Measurements from ENCODE around the gene LACRT. TPM values are rescaled to one million over a fixed set of nuclear protein-coding genes. Genes with fewer than 3 reads are reported as not detected.

LACRT gene
- total RNA-seq, 1 donor from 2014 or later: not detected

DNA sequence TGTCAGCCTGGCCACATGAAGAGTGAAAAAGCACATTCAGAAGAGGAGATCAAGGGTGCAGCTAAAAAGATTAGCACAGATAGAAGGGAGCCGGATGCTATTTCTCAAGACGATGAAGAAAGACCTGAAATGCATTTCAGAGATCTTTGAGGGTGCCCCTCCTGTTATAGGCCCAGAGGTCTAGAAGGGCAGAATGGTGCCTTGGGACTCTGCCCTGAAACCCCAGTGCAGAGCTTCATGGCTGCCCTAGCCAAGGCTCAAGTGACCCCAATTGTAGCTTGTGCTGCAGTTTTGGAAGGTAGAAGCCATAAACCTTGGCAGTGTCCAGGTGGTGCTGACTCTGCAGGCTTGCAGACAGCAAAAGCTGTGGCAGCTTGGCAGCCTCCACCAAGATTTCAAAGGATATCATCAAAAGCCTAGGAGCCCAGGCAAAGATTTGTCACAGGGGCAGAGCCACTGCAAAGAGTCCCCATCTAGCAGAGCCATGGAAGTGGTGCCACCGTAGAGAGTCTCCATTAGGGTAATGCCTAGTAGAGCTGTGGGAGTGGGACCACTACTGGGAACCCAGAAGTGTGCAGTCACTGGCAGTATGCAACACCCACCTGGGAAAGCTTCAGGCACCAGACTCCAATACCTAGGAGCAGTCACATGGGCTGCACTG lies 6.4 kb downstream of the LACRT start:
- no peak for DNase-seq (ENCODE audit: low spot score)
- intact Hi-C loops (cut with micrococcal nuclease): no loop called here
- Mint-ChIP-seq H3K27ac (no peak overlapping the region), H3K4me3 (ENCODE audit: low read depth) (no peak overlapping the region), H3K9me3 (peaks cover 18% of the 10 kb centered on the region), H3K27me3 (ENCODE audit: low read depth) (peaks cover 23% of the 10 kb centered on the region), H3K36me3 (ENCODE audit: low read depth) (no peaks in the 10 kb centered on the region), H3K4me1 (ENCODE audit: low read depth) (no peaks in the 10 kb centered on the region)

DNA sequence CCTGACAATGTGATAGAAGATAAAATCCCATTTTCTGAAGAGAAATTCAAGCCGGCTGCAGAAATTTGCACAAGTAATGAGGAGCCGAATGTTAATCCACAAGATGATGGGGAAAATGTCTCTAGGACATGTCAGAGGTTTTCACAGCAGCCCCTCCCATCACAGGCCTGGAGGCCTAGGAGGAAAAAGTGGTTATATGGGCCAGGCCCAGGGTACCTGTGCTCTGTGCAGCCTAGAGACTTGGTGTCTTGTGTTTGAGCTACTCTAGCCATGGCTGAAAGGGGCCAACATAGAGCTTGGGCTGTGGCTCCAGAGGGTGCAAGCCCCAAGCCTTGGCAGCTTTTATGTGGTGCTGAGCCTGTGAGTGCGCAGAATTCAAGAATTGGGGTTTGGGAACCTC lies 7.4 kb downstream of the LACRT start:
- Mint-ChIP-seq H3K4me3 (ENCODE audit: low read depth) (no peak overlapping the region), H3K27ac (no peak overlapping the region), H3K36me3 (ENCODE audit: low read depth) (no peaks in the 10 kb centered on the region), H3K4me1 (ENCODE audit: low read depth) (no peaks in the 10 kb centered on the region), H3K27me3 (ENCODE audit: low read depth) (peaks cover 29% of the 10 kb centered on the region), H3K9me3 (peaks cover 18% of the 10 kb centered on the region)
- intact Hi-C loops (cut with micrococcal nuclease): no loop called here
- DNase-seq (ENCODE audit: low spot score): no peak

DNA sequence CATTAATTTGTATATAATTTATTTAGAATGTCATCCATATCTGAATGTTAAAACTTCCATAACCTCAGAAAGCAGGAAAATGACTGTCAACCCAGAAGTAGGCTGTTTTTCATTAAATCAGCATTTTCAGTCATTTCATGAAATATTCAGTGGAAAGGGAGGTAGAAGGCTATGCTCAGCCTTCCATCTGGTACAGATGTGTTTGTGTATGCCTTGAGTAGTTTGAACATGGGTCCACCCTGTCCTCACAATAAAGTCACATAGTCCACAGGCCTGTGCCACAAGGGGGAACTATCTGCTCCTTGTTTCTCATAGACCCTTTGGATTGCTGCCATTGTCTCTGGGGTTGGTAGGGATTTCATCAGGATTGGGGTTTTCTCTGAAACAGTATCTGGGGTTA lies 9.1 kb downstream of the LACRT start:
- intact Hi-C loops (cut with micrococcal nuclease): no loop called here
- Mint-ChIP-seq H3K4me1 (ENCODE audit: low read depth) (no peaks in the 10 kb centered on the region), H3K27me3 (ENCODE audit: low read depth) (peaks cover 36% of the 10 kb centered on the region), H3K9me3 (peaks cover 18% of the 10 kb centered on the region), H3K4me3 (ENCODE audit: low read depth) (no peak overlapping the region), H3K27ac (no peak overlapping the region), H3K36me3 (ENCODE audit: low read depth) (no peaks in the 10 kb centered on the region)
- DNase-seq (ENCODE audit: low spot score): no peak

DNA sequence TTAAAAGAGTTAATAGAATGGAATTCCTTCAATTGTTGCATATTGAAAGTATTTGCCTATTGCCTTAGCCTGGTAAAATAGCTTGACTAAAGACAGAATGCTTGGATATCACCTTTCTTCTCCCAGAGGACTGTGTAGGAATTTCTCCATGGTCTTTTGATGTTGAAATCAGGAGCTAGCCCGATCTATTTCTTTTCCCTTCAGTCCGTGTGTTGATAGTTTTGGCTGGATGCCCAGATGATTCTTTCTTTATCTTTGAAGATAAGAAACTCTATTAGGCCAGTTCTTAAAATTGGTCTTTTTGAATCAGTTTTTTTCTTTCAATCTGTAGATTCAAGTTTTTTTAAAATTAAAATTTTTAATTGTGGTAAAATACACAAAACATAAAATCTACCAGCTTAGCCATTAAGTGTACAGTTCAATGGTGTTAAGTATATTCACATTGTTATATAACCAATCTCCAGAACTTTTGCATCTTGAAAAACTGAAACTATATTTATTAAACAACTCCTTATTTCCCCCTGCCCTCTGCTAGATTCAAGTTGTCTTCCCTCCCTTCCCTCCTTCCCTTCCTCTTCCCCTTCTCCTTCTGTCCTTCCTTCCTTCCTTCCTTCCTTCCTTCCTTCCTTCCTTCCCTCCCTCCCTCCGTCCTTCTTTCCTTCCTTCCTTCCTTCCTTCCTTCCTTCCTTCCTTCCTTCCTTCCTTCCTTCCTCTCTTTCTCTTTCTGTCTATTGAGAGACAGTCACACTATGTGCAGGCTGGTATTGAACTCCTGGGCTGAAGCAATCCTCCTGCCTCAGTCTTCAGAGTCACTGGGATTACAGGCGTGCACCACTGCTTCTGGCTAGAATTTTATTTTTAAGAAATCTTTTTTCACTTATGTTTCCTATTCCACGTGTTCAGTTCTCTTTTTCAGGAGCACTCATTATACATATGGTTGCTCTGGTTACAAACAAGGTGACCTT lies 10.1 kb downstream of the LACRT start:
- no peaks in the 10 kb centered on the region for H3K4me1 Mint-ChIP-seq (ENCODE audit: low read depth)
- no peak overlapping the region for H3K27ac Mint-ChIP-seq
- intact Hi-C loops (cut with micrococcal nuclease): no loop called here
- DNase-seq (ENCODE audit: low spot score): no peak
- no peaks in the 10 kb centered on the region for H3K36me3 Mint-ChIP-seq (ENCODE audit: low read depth)
- H3K9me3 Mint-ChIP-seq: peaks cover 18% of the 10 kb centered on the region
- no peak overlapping the region for H3K4me3 Mint-ChIP-seq (ENCODE audit: low read depth)
- peaks cover 40% of the 10 kb centered on the region for H3K27me3 Mint-ChIP-seq (ENCODE audit: low read depth)

DNA sequence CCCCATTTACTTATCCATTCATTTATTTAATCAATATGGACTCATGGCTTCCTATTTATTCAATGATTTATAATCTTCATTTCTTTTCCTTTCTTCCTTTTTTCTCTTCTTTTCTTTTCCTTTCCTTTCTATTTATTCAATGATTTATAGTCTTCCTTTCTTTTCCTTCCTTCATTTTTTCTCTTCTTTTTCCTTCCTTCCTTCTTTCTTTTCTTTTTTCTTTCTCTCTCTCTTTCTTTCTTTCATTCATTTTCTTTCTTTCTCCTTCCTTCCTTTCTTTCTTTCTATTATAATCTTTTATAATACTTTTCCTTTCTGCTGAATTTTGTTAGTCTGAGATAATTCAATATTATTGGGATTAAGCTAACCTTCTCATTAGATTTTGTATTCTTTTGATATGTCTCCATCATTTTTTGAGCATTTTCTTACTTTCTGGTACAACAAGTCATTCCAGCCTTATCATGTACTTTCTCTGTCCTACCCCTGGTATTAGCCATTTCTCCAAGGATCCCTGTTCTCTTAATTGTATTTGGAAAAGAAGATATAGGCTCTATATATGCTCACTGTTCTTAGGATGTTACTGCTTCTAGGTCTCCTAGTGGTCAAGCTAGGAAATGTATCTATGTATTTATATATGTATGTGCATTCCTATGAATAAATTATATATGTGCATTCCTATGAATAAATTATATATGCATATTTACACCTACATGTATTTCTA lies 12.1 kb downstream of the LACRT start:
- DNase-seq (ENCODE audit: low spot score): no peak
- no peak overlapping the region for H3K4me3 Mint-ChIP-seq (ENCODE audit: low read depth)
- H3K27ac Mint-ChIP-seq: no peak overlapping the region
- no peaks in the 10 kb centered on the region for H3K36me3 Mint-ChIP-seq (ENCODE audit: low read depth)
- peaks cover 11% of the 10 kb centered on the region for H3K9me3 Mint-ChIP-seq
- H3K27me3 Mint-ChIP-seq (ENCODE audit: low read depth): peaks cover 54% of the 10 kb centered on the region
- no peaks in the 10 kb centered on the region for H3K4me1 Mint-ChIP-seq (ENCODE audit: low read depth)
- intact Hi-C loops (cut with micrococcal nuclease): no loop called here

DNA sequence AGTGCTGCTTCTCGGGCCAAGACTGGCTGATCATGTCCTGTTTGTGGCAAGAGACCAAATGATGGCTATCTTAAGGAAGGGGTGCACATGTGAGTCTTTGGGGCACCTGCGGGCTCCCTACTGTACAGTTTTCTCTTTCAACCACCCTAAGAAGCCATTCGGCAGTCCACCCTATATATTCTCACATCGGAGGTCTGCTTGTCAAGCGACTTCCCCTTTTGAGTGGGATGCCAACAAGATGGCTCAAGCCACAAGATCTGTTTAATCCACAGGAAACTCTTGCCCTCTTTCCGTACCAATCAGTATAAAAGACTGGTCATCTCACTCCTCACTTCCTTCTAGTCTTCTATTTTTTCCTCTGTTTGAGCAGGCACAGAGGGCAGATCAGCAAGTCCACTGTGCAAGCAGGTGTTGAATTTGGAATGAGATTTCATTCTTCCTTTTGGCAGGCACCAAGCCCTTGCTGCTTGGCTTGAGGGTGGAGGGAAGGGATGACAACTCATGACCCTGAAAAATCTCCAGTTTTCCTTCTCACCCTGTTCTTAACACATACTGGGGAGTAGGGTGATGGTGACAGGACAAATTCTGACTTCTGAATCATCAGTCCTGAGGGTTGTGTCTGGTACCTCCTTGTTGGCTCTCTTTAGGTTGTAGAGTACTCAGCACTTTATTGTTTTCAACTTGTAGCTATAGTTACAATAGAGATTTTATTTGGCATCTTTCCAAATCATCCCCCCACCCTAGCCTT lies 17.6 kb downstream of the LACRT start:
- intact Hi-C loops (cut with micrococcal nuclease): no loop called here
- H3K27ac Mint-ChIP-seq: no peak overlapping the region
- peaks cover 48% of the 10 kb centered on the region for H3K27me3 Mint-ChIP-seq (ENCODE audit: low read depth)
- DNase-seq (ENCODE audit: low spot score): no peak
- no peaks in the 10 kb centered on the region for H3K9me3 Mint-ChIP-seq
- no peak overlapping the region for H3K4me3 Mint-ChIP-seq (ENCODE audit: low read depth)
- peaks cover 2% of the 10 kb centered on the region for H3K4me1 Mint-ChIP-seq (ENCODE audit: low read depth)
- no peaks in the 10 kb centered on the region for H3K36me3 Mint-ChIP-seq (ENCODE audit: low read depth)

DNA sequence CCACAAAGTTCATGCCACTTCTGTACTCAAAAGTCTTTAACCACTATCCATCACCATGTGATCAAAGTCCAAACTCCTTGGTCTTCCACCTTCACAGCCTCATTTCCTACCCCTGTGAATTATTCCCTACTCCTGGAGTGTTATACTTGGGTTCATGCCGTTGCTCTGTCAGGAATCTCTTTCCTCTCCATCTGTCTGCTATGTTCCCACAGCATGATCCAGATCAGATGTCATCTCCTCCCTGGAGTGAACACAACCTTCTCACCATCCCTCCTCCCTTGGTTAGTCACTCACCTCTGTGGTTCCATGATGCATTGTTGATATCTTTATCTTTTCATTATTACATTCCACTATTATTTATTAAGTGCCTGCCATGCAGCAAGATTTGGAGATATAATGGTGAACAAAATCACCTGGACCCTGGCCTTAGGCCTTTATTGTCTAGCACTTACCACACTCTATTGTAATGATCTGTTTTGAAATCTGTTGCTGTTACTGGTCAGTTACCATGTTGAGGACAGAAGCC lies 22.4 kb downstream of the LACRT start:
- Mint-ChIP-seq H3K9me3 (no peaks in the 10 kb centered on the region), H3K27ac (no peak overlapping the region), H3K27me3 (ENCODE audit: low read depth) (peaks cover 29% of the 10 kb centered on the region), H3K4me3 (ENCODE audit: low read depth) (no peak overlapping the region), H3K36me3 (ENCODE audit: low read depth) (no peaks in the 10 kb centered on the region), H3K4me1 (ENCODE audit: low read depth) (peaks cover 2% of the 10 kb centered on the region)
- DNase-seq (ENCODE audit: low spot score): no peak
- intact Hi-C loops (cut with micrococcal nuclease): no loop called here

DNA sequence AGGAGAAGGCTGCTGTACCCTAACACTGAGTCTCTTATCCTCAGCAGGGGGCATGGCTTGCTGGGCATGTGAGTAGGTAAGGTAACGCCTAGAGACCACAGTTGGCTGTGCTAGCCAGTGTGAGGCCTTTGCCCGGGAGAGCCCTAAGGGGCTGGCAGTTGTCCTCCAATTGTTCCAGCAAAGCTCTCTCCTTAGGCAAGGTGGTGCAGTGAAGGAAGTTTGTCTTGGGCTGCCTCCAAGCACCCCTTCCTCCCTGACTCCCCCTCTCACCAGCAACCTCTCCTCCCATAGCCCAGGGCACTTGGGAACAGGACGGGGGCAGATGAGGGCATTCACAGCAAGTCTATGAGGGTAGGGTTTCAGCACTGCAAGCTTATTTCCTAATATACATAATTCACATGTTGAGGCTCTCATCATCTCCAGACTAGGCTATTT lies 23.0 kb downstream of the LACRT start:
- Mint-ChIP-seq H3K4me3 (ENCODE audit: low read depth) (no peak overlapping the region), H3K36me3 (ENCODE audit: low read depth) (no peaks in the 10 kb centered on the region), H3K9me3 (no peaks in the 10 kb centered on the region), H3K27me3 (ENCODE audit: low read depth) (peaks cover 25% of the 10 kb centered on the region), H3K27ac (no peak overlapping the region), H3K4me1 (ENCODE audit: low read depth) (peaks cover 1% of the 10 kb centered on the region)
- intact Hi-C loops (cut with micrococcal nuclease): no loop called here
- no peak for DNase-seq (ENCODE audit: low spot score)

DNA sequence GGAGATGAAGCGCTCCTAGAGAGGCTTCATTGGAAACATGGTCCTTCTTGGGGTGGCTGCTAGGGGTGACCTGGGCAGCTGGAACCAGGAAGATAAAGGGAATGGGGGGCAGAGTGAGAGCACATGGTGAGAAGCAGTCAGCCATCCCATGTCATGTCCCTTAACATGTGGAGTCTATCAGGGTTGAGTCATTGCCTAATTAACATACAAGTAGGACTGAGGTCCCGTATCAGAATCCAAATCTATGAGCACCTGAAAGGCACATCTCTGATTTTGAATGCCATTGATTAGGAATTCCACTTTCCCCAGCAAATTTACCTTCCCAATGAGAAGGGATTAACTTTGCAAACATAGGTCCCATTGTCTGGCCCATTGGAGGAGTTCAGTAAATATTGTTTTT lies 25.9 kb downstream of the LACRT start:
- no peak for DNase-seq (ENCODE audit: low spot score)
- Mint-ChIP-seq H3K27ac (no peak overlapping the region), H3K9me3 (no peaks in the 10 kb centered on the region), H3K36me3 (ENCODE audit: low read depth) (no peaks in the 10 kb centered on the region), H3K4me3 (ENCODE audit: low read depth) (no peak overlapping the region), H3K4me1 (ENCODE audit: low read depth) (no peaks in the 10 kb centered on the region), H3K27me3 (ENCODE audit: low read depth) (peaks cover 14% of the 10 kb centered on the region)
- intact Hi-C loops (cut with micrococcal nuclease): no loop called here

DNA sequence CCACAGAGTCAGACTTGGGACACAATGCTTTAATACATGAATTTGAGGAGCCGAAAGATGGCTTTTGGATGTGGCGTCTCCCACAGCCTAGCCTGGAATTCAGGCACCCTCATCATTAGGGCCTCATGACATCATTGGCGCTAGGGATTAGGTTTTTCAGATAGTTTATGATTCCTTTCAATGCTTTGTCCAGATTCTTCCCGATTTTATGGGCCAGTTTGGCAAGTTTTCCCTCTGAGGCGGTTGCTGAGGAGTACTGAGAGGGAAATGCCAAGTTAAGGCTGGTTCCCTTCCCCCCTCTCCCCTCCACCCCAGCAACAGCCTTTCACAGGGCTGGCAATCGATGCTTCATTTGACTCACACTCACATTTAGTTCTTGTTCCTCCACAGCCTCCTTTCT lies 26.5 kb downstream of the LACRT start:
- Mint-ChIP-seq H3K4me1 (ENCODE audit: low read depth) (peaks cover 2% of the 10 kb centered on the region), H3K36me3 (ENCODE audit: low read depth) (no peaks in the 10 kb centered on the region), H3K27me3 (ENCODE audit: low read depth) (peaks cover 14% of the 10 kb centered on the region), H3K27ac (no peak overlapping the region), H3K4me3 (ENCODE audit: low read depth) (no peak overlapping the region), H3K9me3 (no peaks in the 10 kb centered on the region)
- intact Hi-C loops (cut with micrococcal nuclease): no loop called here
- no peak for DNase-seq (ENCODE audit: low spot score)

DNA sequence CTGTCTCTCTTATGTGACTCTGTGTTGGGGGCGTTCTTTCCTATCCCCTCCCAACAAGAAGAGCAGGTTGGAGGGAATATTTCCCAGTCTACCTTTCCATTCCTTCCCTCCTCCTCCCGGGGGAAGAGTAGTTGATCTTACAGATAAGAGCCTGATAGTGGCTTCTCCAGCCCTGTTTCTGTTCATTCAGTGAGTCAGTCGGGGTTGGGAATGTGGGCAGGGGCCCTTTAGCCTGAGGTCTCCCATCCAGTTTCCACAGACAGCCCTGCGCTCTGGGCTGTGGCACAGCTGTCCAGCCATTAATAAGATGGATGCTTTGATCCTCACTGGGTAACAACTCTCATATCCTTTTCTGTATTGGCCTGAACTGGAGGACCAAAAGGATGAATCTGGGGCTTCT lies 28.1 kb downstream of the LACRT start:
- Mint-ChIP-seq H3K4me1 (ENCODE audit: low read depth) (peaks cover 2% of the 10 kb centered on the region), H3K27ac (no peak overlapping the region), H3K27me3 (ENCODE audit: low read depth) (peaks cover 10% of the 10 kb centered on the region), H3K4me3 (ENCODE audit: low read depth) (no peak overlapping the region), H3K36me3 (ENCODE audit: low read depth) (no peaks in the 10 kb centered on the region), H3K9me3 (no peaks in the 10 kb centered on the region)
- DNase-seq (ENCODE audit: low spot score): no peak
- intact Hi-C loops (cut with micrococcal nuclease): no loop called here
